Heart right ventricle (tissue), 16 donors: ENCODE results near the gene EN1. TPM values are rescaled to one million over a fixed set of nuclear protein-coding genes. Genes with fewer than 3 reads are reported as not detected.

ENCODE experiments used
- ATAC-seq, 8 donors: fragments of 200-7000 bp; cut with Tn5 transposase; one replicate each; pipeline ENCODE4 v1.9.1; 2020; ENCODE audit warnings: mild to moderate bottlenecking in 8 of 8, moderate library complexity in 8 of 8, moderate number of reproducible peaks in 1 of 8
- DNase-seq, 2 donors: peaks; one replicate each; pipeline ENCODE4 v3.0.0-alpha.2; 2020
- H3K27ac ChIP-seq, 10 donors: fragments of 200-600 bp; sonication (generic) in 2 of 10; one replicate each; pipeline versions ENCODE4 v1.5.0 to v1.8.0; 2020 to 2022; ENCODE audit warnings: mild to moderate bottlenecking in 3 of 10
- H3K27me3 ChIP-seq, 7 donors: fragments of 200-600 bp; one replicate each; pipeline ENCODE4 v1.8.0; 2021 to 2022; ENCODE audit warnings: mild to moderate bottlenecking in 2 of 7
- H3K36me3 ChIP-seq, 9 donors: fragments of 200-600 bp; sonication (generic) in 1 of 9; one replicate each; pipeline versions ENCODE4 v1.5.0 to v1.8.0; 2020 to 2022; ENCODE audit warnings: mild to moderate bottlenecking in 2 of 9
- H3K4me1 ChIP-seq, 9 donors: fragments of 200-600 bp; sonication (generic) in 1 of 9; one replicate each; pipeline versions ENCODE4 v1.5.0 to v1.8.0; 2020 to 2022; ENCODE audit warnings: mild to moderate bottlenecking in 4 of 9
- H3K4me3 ChIP-seq, 10 donors: fragments of 200-600 bp; sonication (generic) in 2 of 10; one replicate each; pipeline versions ENCODE4 v1.5.0 to v1.8.0; 2020 to 2022; ENCODE audit warnings: mild to moderate bottlenecking in 7 of 10, moderate library complexity in 2 of 10
- H3K9me3 ChIP-seq, 11 donors: fragments of 200-600 bp in 10 of 11; sonication (generic) in 2 of 11; one replicate each; pipeline versions ENCODE4 v1.5.0 to v1.8.0; 2013 to 2022; ENCODE audit warnings: mild to moderate bottlenecking in 2 of 11, control low read depth in 1 of 11, moderate library complexity in 1 of 11
- CTCF ChIP-seq, 9 donors: fragments of 200-600 bp; sonication (generic) in 2 of 9; IDR thresholded peaks; one replicate each; pipeline versions ENCODE4 v1.5.0 to v1.8.0; 2021 to 2022; ENCODE audit warnings: antibody characterized with exemption in 9 of 9, mild to moderate bottlenecking in 5 of 9, moderate library complexity in 1 of 9
- WGBS, 2 donors: extraction: QIAGEN DNeasy Blood & Tissue Kit; methylation state at CpG; one replicate each; pipeline ENCODE4 v1.1.7; 2013; ENCODE audit warnings: inconsistent platforms in 1 of 2; 5-methylcytosine and 5-hydroxymethylcytosine counted together
- intact Hi-C, 10 donors: fragments of 100-400 bp; cut with DNase I; formaldehyde crosslinking; loops; one replicate each; pipeline versions ENCODE4 v1.11.1 to v1.14.2; 2022
- polyA plus RNA-seq, 2 donors: library from polyadenylated mRNA; stranded (reverse); fragments of 200-250 nt; gene quantifications; one replicate each; pipeline ENCODE4 v1.2.3, GENCODE V29; 2013
- total RNA-seq, 10 donors: library from RNA; stranded (reverse); fragmentation: NEBNext Ultra II Directional in 3 of 10; extraction: Animal tissue kit (Norgen Biotek cat#: 25700) in 3 of 10; gene quantifications; one replicate each; pipeline versions ENCODE4 v1.2.1 to v1.2.4, GENCODE V29; 2021 to 2023
- donor health status: Arrhythmogenic right ventricular cardiomyopathy.
- donor health status: ischemic (EF 13 %, LVEDD 7.1; RV severe dilation, severe dysfunction).
- donor health status: healthy with polysubstance abuse.
- donor health status: DM: no; HTN: yes; CAD: no.
- donor health status: DM: no; HTN: no; CAD: no.
- donor health status: ischemic (EF 25% LVEDD 6.9; RV normal size, moderate dysfunction).
- donor health status: ischemic (EF 25% LVEDD 5.7; RV mildly dilated, moderate dysfunction).
- donor health status: healthy.
- donor health status: DM: yes; HTN: yes; CAD: no.
- donor health status: Ischemic cardiomyopathy.
- donor health status: ischemic (EF 35%, LVEDD 5.7; RV mildly dilated, moderate dysfunction).
- donor health status: nonischemic (EF 11% LVEDD 7.7; RV severe dilation, severe dysfunction).
- donor health status: DM: yes; HTN: yes; CAD: no.
- donor health status: PGD.
- donor health status: ischemic (EF 29% LVEDD 5.4; RV normal size, mild dysfunction).
- donor health status: nonischemic (EF 23%, LVEDD 6.1; RV moderate dilation, normal function).

Gene EN1
- total and polyA plus RNA-seq, 12 donors = 0.15 TPM; not detected in 11

- Histone ChIP-seq H3K27ac (no peak overlapping the region), H3K4me3 (no peak overlapping the region), H3K27me3 (peaks cover 50 to 100% (median 100%) of the 10 kb centered on the region in 7 donors), H3K9me3 (no peaks in the 10 kb centered on the region), H3K4me1 (peaks cover 3 to 31% (median 19%) of the 10 kb centered on the region in 9 donors), H3K36me3 (no peaks in the 10 kb centered on the region)
- whole genome bisulfite sequencing, 2 donors = 1% methylated on average over 40 of the region's 40 CpGs
- intact Hi-C loops = loop anchor here in 9 of 10 donors (5.0 to 10.0 kb wide), 8 partner anchors 304 to 826 kb away; no protein-coding TSS in a partner anchor
- TF ChIP-seq CTCF (IDR thresholded peaks at IDR 0.05) = no peak
- DNase-seq (no peak), ATAC-seq (no peak)
These were observed 11.2 kb upstream of the EN1 start for GRCh38 chr2:118858485-118859156.

- no peaks in the 10 kb centered on the region for H3K9me3 ChIP-seq
- H3K36me3 ChIP-seq = no peaks in the 10 kb centered on the region
- peaks cover 3 to 36% (median 21%) of the 10 kb centered on the region in 9 donors for H3K4me1 ChIP-seq
- no peak for TF ChIP-seq CTCF (IDR thresholded peaks at IDR 0.05)
- WGBS, 2 donors = 2 to 3% methylated on average over 52 of the region's 52 CpGs
- intact Hi-C loops = loop anchor here in 9 of 10 donors (2.0 to 10.0 kb wide), 9 partner anchors 303 to 826 kb away; no protein-coding TSS in a partner anchor
- no peak overlapping the region for H3K27ac ChIP-seq
- H3K27me3 ChIP-seq = peaks cover 57 to 100% (median 100%) of the 10 kb centered on the region in 7 donors
- H3K4me3 ChIP-seq = no peak overlapping the region
- DNase-seq (no peak), ATAC-seq (no peak)
These were observed 10.4 kb upstream of the EN1 start for GRCh38 chr2:118857677-118858484.

- Histone ChIP-seq H3K9me3 (no peaks in the 10 kb centered on the region), H3K4me3 (no peak overlapping the region), H3K36me3 (no peaks in the 10 kb centered on the region), H3K4me1 (peaks cover 3 to 40% (median 26%) of the 10 kb centered on the region in 9 donors), H3K27me3 (peaks cover 60 to 100% (median 100%) of the 10 kb centered on the region in 7 donors), H3K27ac (no peak overlapping the region)
- no peak for ATAC-seq
- no peak for TF ChIP-seq CTCF (IDR thresholded peaks at IDR 0.05)
- no peak for DNase-seq
- intact Hi-C loops = loop anchor here in 9 of 10 donors (2.0 to 10.0 kb wide), 9 partner anchors 302 to 825 kb away; no protein-coding TSS in a partner anchor
- WGBS, 2 donors = 3% methylated on average over 50 of the region's 50 CpGs
These were observed 9.7 kb upstream of the EN1 start for GRCh38 chr2:118856978-118857676.
